Keratinocyte (primary cell): Measurements from ENCODE around the gene DSTYK.

ENCODE experiments used
- CTCF ChIP-seq, 3 experiments: IDR thresholded peaks in 1 of 3; conservative IDR thresholded peaks in 1 of 3; optimal IDR thresholded peaks in 1 of 3; 2 replicates in 2 of 3; 3 replicates in 1 of 3; pipeline versions ENCODE3 to v1.5.1; 2011; ENCODE audit warnings: low read length in 3 of 3, mild to moderate bottlenecking in 3 of 3, moderate library complexity in 2 of 3, control low read depth in 1 of 3, inconsistent platforms in 1 of 3; ENCODE audit not compliant: insufficient read depth in 2 of 3; ENCODE audit errors: extremely low read depth in 1 of 3
- EZH2 ChIP-seq: IDR thresholded peaks from one replicate; pipeline ENCODE4 v1.6.1; 2012; ENCODE audit warnings: inconsistent platforms, mild to moderate bottlenecking, low read length, moderate library complexity

GRCh38 chr1:205128050-205128449 lies 83.5 kb downstream of the DSTYK start:
- no peak for TF ChIP-seq CTCF (optimal IDR thresholded peaks at IDR 0.05 in 1 of 3, IDR thresholded peaks at IDR 0.05 in 1 of 3, conservative IDR thresholded peaks at IDR 0.05 in 1 of 3; ENCODE audit: extremely low read depth in 1 of 3, insufficient read depth in 2 of 3, low read length in 3 of 3)
- TF ChIP-seq EZH2: no peak
